Neuronal stem cell (in vitro differentiated cells): ENCODE measurements around the gene PRKCB.

ENCODE experiments used
- DNase-seq: peaks from one replicate; pipeline ENCODE4 v3.0.0-alpha.2; 2013; ENCODE audit warnings: low spot score
- H2AFZ ChIP-seq: one replicate; pipeline ENCODE4 v1.6.1; 2013; ENCODE audit warnings: mild to moderate bottlenecking, low read length, inconsistent platforms
- H2AK5ac ChIP-seq: 2 replicates; pipeline ENCODE4 v1.6.1; 2013; ENCODE audit warnings: low read depth, mild to moderate bottlenecking, inconsistent platforms, low read length, moderate library complexity, mixed read lengths
- H2BK120ac ChIP-seq: 2 replicates; pipeline ENCODE4 v1.6.1; 2013; ENCODE audit warnings: low read depth, mild to moderate bottlenecking, inconsistent platforms, low read length, moderate library complexity, mixed read lengths
- H2BK12ac ChIP-seq: one replicate; pipeline ENCODE4 v1.6.1; 2013; ENCODE audit warnings: low read length, inconsistent platforms
- H2BK15ac ChIP-seq: 2 replicates; pipeline ENCODE4 v1.6.1; 2013; ENCODE audit warnings: mild to moderate bottlenecking, low read length, inconsistent platforms, mixed read lengths
- H2BK5ac ChIP-seq: one replicate; pipeline ENCODE4 v1.6.1; 2013; ENCODE audit warnings: inconsistent platforms, mild to moderate bottlenecking, low read length, moderate library complexity
- H3K14ac ChIP-seq: one replicate; pipeline ENCODE4 v1.6.1; 2013; ENCODE audit warnings: low read length, inconsistent platforms
- H3K18ac ChIP-seq: 2 replicates; pipeline ENCODE4 v1.6.1; 2013; ENCODE audit warnings: low read length, inconsistent platforms
- H3K23ac ChIP-seq: 2 replicates; pipeline ENCODE4 v1.6.1; 2013; ENCODE audit warnings: low read depth, mild to moderate bottlenecking, mixed read lengths, low read length, inconsistent platforms; ENCODE audit not compliant: poor library complexity
- H3K27ac ChIP-seq: replicated peaks from 3 replicates; pipeline ENCODE4 v1.5.1; 2013; ENCODE audit warnings: low read length, inconsistent platforms
- H3K27me3 ChIP-seq, 3 experiments: 2 replicates each; pipeline ENCODE4 v1.6.1; 2013; ENCODE audit warnings: low read length in 3 of 3, mild to moderate bottlenecking in 2 of 3, inconsistent platforms in 1 of 3, low read depth in 1 of 3, mixed read lengths in 1 of 3, moderate library complexity in 1 of 3; ENCODE audit not compliant: control insufficient read depth in 3 of 3, insufficient read depth in 3 of 3
- H3K36me3 ChIP-seq, 2 donors: replicated peaks in 1 of 2; 2 replicates each; pipeline ENCODE4 v1.6.1; 2013; ENCODE audit warnings: low read length in 2 of 2; ENCODE audit not compliant: control insufficient read depth in 2 of 2, insufficient read depth in 2 of 2
- H3K4ac ChIP-seq: 2 replicates; pipeline ENCODE4 v1.6.1; 2013; ENCODE audit warnings: inconsistent platforms, mild to moderate bottlenecking, low read length, moderate library complexity
- H3K4me1 ChIP-seq, 2 donors: 1 replicate in 1 of 2; 2 replicates in 1 of 2; pipeline ENCODE4 v1.6.1; 2013; ENCODE audit warnings: low read length in 2 of 2, low read depth in 1 of 2; ENCODE audit not compliant: control insufficient read depth in 2 of 2, insufficient read depth in 1 of 2
- H3K4me2 ChIP-seq: one replicate; pipeline ENCODE4 v1.6.1; 2013; ENCODE audit warnings: mild to moderate bottlenecking, low read length, inconsistent platforms; ENCODE audit not compliant: insufficient read depth, poor library complexity, severe bottlenecking
- H3K4me3 ChIP-seq, 2 donors: 2 replicates each; pipeline ENCODE4 v1.5.1; 2013; ENCODE audit warnings: low read length in 2 of 2, mild to moderate bottlenecking in 2 of 2, inconsistent platforms in 1 of 2, moderate library complexity in 1 of 2
- H3K79me1 ChIP-seq: one replicate; pipeline ENCODE4 v1.6.1; 2013; ENCODE audit warnings: low read depth, mild to moderate bottlenecking, inconsistent platforms, low read length, moderate library complexity
- H3K9ac ChIP-seq: one replicate; pipeline ENCODE4 v1.6.1; 2013; ENCODE audit warnings: mild to moderate bottlenecking, low read depth, low read length, inconsistent platforms; ENCODE audit not compliant: poor library complexity
- H3K9me3 ChIP-seq, 2 donors: replicated peaks in 1 of 2; 2 replicates each; pipeline versions ENCODE3 to v1.6.1; 2013; ENCODE audit warnings: low read length in 2 of 2, mild to moderate bottlenecking in 2 of 2, inconsistent platforms in 1 of 2, low read depth in 1 of 2, mixed read lengths in 1 of 2, moderate library complexity in 1 of 2; ENCODE audit not compliant: control insufficient read depth in 2 of 2, insufficient read depth in 1 of 2
- H4K8ac ChIP-seq: one replicate; pipeline ENCODE4 v1.6.1; 2013; ENCODE audit warnings: low read depth, mild to moderate bottlenecking, inconsistent platforms, low read length, moderate library complexity
- H4K91ac ChIP-seq: one replicate; pipeline ENCODE4 v1.6.1; 2013; ENCODE audit warnings: low read length, low read depth, mild to moderate bottlenecking, inconsistent platforms; ENCODE audit not compliant: poor library complexity
- WGBS, 2 donors: extraction: QIAGEN DNeasy Blood & Tissue Kit; methylation state at CpG; one replicate each; pipeline ENCODE4 v1.1.7; 2013; ENCODE audit warnings: missing lambda C conversion rate in 2 of 2, mixed read lengths in 1 of 2; ENCODE audit not compliant: insufficient read length in 2 of 2, insufficient replicate concordance in 1 of 2; ENCODE audit errors: extremely low coverage in 2 of 2; 5-methylcytosine and 5-hydroxymethylcytosine counted together

PRKCB gene

GRCh38 chr16:24114876-24115275 is 279.1 kb downstream of the PRKCB start:
- H2BK12ac ChIP-seq, result no peak overlapping the region
- H2BK5ac ChIP-seq, result no peak overlapping the region
- H3K4me1 ChIP-seq, result no peaks in the 10 kb centered on the region
- no peak overlapping the region for H3K23ac ChIP-seq
- H3K79me1 ChIP-seq, result no peaks in the 10 kb centered on the region
- no peak overlapping the region for H3K4me2 ChIP-seq
- H3K9me3 ChIP-seq, result peaks cover 0 to 2% of the 10 kb centered on the region in 2 donors
- H2BK15ac ChIP-seq, result no peak overlapping the region
- no peak overlapping the region for H2AFZ ChIP-seq
- H3K18ac ChIP-seq, result no peak overlapping the region
- H3K27ac ChIP-seq, result no peak overlapping the region
- H4K91ac ChIP-seq, result no peak overlapping the region
- peaks cover 0 to 12% (median 0%) of the 10 kb centered on the region in 3 experiments for H3K27me3 ChIP-seq
- H3K4ac ChIP-seq, result no peak overlapping the region
- no peak overlapping the region for H4K8ac ChIP-seq
- H2BK120ac ChIP-seq, result no peak overlapping the region
- no CpG with 5 or more reads among the region's 2 CpGs for WGBS, 2 donors
- no peak for DNase-seq
- H3K14ac ChIP-seq, result no peak overlapping the region
- H3K36me3 ChIP-seq, result no peaks in the 10 kb centered on the region
- no peak overlapping the region for H2AK5ac ChIP-seq
- no peak overlapping the region for H3K9ac ChIP-seq
- H3K4me3 ChIP-seq, result no peak overlapping the region

- WGBS, 2 donors, result no CpG with 5 or more reads among the region's 10 CpGs
These were observed 280.4 kb downstream of the PRKCB start for GRCh38 chr16:24116046-24116776.

GRCh38 chr16:24116989-24117388 is 281.2 kb downstream of the PRKCB start:
- H3K27me3 ChIP-seq, result peaks cover 0 to 29% (median 0%) of the 10 kb centered on the region in 3 experiments
- no CpG with 5 or more reads among the region's 9 CpGs for WGBS, 2 donors
- DNase-seq, result no peak

More at GRCh38 chr16:24116046-24116776, 280.4 kb downstream of the PRKCB start:
- no peak overlapping the region for H4K91ac ChIP-seq
- H2BK15ac ChIP-seq, result no peak overlapping the region
- H3K4me2 ChIP-seq, result no peak overlapping the region
- no peaks in the 10 kb centered on the region for H3K4me1 ChIP-seq
- no peak overlapping the region for H3K18ac ChIP-seq
- no peaks in the 10 kb centered on the region for H3K79me1 ChIP-seq
- H2BK12ac ChIP-seq, result no peak overlapping the region
- H3K9ac ChIP-seq, result no peak overlapping the region
- no peak overlapping the region for H3K14ac ChIP-seq
- H3K4me3 ChIP-seq, result no peak overlapping the region
- peaks cover 0 to 2% of the 10 kb centered on the region in 2 donors for H3K9me3 ChIP-seq
- peaks cover 0 to 24% (median 0%) of the 10 kb centered on the region in 3 experiments for H3K27me3 ChIP-seq
- H2BK120ac ChIP-seq, result no peak overlapping the region
- no peak overlapping the region for H3K4ac ChIP-seq
- H2AFZ ChIP-seq, result no peak overlapping the region
- no peak overlapping the region for H4K8ac ChIP-seq
- no peak for DNase-seq
- no peak overlapping the region for H3K27ac ChIP-seq
- no peak overlapping the region for H2BK5ac ChIP-seq
- H2AK5ac ChIP-seq, result no peak overlapping the region
- H3K36me3 ChIP-seq, result no peaks in the 10 kb centered on the region
- H3K23ac ChIP-seq, result no peak overlapping the region

GRCh38 chr16:24117680-24118079 is 281.9 kb downstream of the PRKCB start:
- Histone ChIP-seq H4K91ac (no peak overlapping the region), H3K23ac (no peak overlapping the region), H3K4ac (no peak overlapping the region), H3K27me3 (peaks cover 0 to 35% (median 0%) of the 10 kb centered on the region in 3 experiments), H3K4me2 (no peak overlapping the region), H2BK5ac (no peak overlapping the region), H3K4me1 (no peaks in the 10 kb centered on the region), H3K14ac (no peak overlapping the region), H2BK12ac (no peak overlapping the region), H4K8ac (no peak overlapping the region), H3K27ac (no peak overlapping the region), H3K36me3 (no peaks in the 10 kb centered on the region), H3K9ac (no peak overlapping the region), H2BK120ac (no peak overlapping the region), H3K79me1 (no peaks in the 10 kb centered on the region), H2AFZ (no peak overlapping the region), H3K18ac (no peak overlapping the region), H2BK15ac (no peak overlapping the region), H2AK5ac (no peak overlapping the region), H3K9me3 (peaks cover 0 to 2% of the 10 kb centered on the region in 2 donors), H3K4me3 (no peak overlapping the region)
- DNase-seq, result no peak
- no CpG with 5 or more reads among the region's 8 CpGs for WGBS, 2 donors

More at GRCh38 chr16:24116989-24117388, 281.2 kb downstream of the PRKCB start:
- Histone ChIP-seq H3K14ac (no peak overlapping the region), H2AK5ac (no peak overlapping the region), H2AFZ (no peak overlapping the region), H3K9me3 (peaks cover 0 to 2% of the 10 kb centered on the region in 2 donors), H3K79me1 (no peaks in the 10 kb centered on the region), H2BK12ac (no peak overlapping the region), H4K8ac (no peak overlapping the region), H4K91ac (no peak overlapping the region), H3K27ac (no peak overlapping the region), H3K4me3 (no peak overlapping the region), H3K36me3 (no peaks in the 10 kb centered on the region), H3K18ac (no peak overlapping the region), H3K4me2 (no peak overlapping the region), H2BK15ac (no peak overlapping the region), H3K4ac (no peak overlapping the region), H3K23ac (no peak overlapping the region), H2BK120ac (no peak overlapping the region), H3K4me1 (no peaks in the 10 kb centered on the region), H3K9ac (no peak overlapping the region), H2BK5ac (no peak overlapping the region)
